Coronary artery (tissue), 2 donors: ENCODE results near the gene METTL25.
A peak's percentile ranks its signal among the peaks of the same experiment; 100 is the strongest.

ENCODE experiments used
- DNase-seq: peaks from one replicate; pipeline ENCODE4 v3.0.0-alpha.2; 2017; ENCODE audit warnings: low spot score
- H3K27ac ChIP-seq, 2 donors: fragments of 200-600 bp; sonication (generic); one replicate each; pipeline ENCODE4 v1.5.1; 2016 to 2019
- H3K4me3 ChIP-seq: fragments of 200-600 bp; sonication (generic); 2 replicates; pipeline ENCODE4 v1.5.1; 2016; ENCODE audit warnings: mild to moderate bottlenecking, moderate library complexity
- CTCF ChIP-seq: fragments of 200-600 bp; sonication (generic); IDR thresholded peaks from one replicate; pipeline ENCODE4 v1.5.1; 2019; ENCODE audit warnings: antibody characterized with exemption

METTL25 gene

DNA sequence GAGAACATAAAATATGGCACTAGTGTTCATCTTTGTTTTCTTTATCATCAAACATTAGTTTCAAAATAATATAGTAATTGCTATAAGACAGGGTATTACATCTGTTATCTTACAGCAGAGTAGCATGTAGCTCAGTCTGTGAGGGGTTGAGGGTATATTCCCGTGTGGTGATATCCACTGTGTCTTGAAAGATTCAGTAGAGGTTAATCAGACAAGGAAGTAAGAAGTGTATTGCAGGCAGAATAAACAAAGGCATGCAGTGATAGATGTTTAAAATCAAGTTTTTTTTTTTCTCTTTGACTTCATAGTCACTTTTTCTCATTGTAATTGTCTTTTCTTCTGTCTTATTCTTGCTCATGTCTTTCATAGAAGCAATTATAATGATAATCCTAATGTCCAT is 48.3 kb downstream of the METTL25 start:
- H3K27ac ChIP-seq = no peak overlapping the region
- no peak for DNase-seq
- H3K4me3 ChIP-seq = no peak overlapping the region
- TF ChIP-seq CTCF = no peak

- no peak for DNase-seq
- Histone ChIP-seq H3K27ac (peak overlapping the region; percentile 28 to 57), H3K4me3 (peak overlapping the region; percentile 39)
- TF ChIP-seq CTCF = no peak
These were observed 49.2 kb downstream of the METTL25 start for GRCh38 chr12:82407481-82407880.

GRCh38 chr12:82408844-82409243 is 50.5 kb downstream of the METTL25 start:
- no peak for TF ChIP-seq CTCF
- Histone ChIP-seq H3K4me3 (no peak overlapping the region), H3K27ac (no peak overlapping the region)
- no peak for DNase-seq

- TF ChIP-seq CTCF = no peak
- H3K27ac ChIP-seq = no peak overlapping the region
- no peak overlapping the region for H3K4me3 ChIP-seq
- DNase-seq = no peak
These were observed 53.4 kb downstream of the METTL25 start for GRCh38 chr12:82411546-82412230.

DNA sequence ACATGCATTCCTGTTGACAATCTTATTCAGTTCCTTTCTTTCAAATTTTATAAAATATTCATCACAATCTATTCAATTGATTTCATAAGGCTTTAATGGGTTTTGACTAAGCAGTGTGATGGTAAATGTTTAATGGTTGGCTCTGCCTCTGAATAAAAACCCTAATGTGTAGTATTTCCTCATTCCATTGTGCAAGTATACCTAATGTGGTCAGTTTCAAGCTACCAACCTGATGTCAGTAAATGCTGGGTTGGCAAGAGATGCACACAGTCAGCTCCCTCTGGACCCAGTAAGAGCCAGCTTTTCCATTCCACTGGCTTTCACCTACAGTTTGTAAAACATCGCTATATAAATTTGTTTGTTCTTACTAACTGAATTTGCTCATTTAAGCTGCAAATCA is 53.9 kb downstream of the METTL25 start:
- TF ChIP-seq CTCF = no peak
- no peak overlapping the region for H3K4me3 ChIP-seq
- DNase-seq = no peak
- H3K27ac ChIP-seq = no peak overlapping the region

GRCh38 chr12:82414044-82414443 is 55.7 kb downstream of the METTL25 start:
- H3K4me3 ChIP-seq = no peak overlapping the region
- no peak for TF ChIP-seq CTCF
- DNase-seq = no peak
- H3K27ac ChIP-seq = no peak overlapping the region

DNA sequence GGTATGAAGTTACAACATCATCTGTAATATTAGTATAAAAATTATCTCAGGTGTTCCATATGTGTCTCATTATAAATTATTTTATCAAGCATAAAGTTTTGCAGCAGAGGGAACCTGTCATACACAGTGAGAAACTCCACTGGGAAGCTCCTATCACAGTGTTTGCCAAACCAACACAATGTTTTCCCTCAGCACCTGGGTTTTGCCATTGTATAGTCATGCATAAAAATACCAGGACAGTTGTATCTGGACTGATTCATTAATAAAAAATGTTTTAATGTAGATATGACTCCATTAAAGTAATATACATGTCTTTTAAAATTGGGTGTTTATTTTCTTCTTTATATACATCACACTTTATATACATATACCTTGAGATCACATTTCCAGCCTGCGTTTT is 56.6 kb downstream of the METTL25 start:
- no peak overlapping the region for H3K4me3 ChIP-seq
- no peak for TF ChIP-seq CTCF
- DNase-seq = no peak
- no peak overlapping the region for H3K27ac ChIP-seq
